HFF-Myc (cell line): Measurements from ENCODE around the gene NINJ2.
"Not testable (repeated sequence)": the region's sequence is repeated elsewhere in the genome, so short reads cannot be mapped to it uniquely, and the experiment has no call there.

Experiments used
- DNase-seq: peaks from one replicate; pipeline ENCODE4 v3.0.0-alpha.2; 2011; ENCODE audit warnings: low read depth; ENCODE audit errors: extremely low read depth
- H3K4me3 ChIP-seq: replicated peaks from 2 replicates; pipeline ENCODE4 v1.5.1; 2011; ENCODE audit warnings: low read depth, mild to moderate bottlenecking, control low read depth, low read length
- TF ChIP-seq, protein P1 (sequence below): IDR thresholded peaks from 2 replicates; pipeline ENCODE4 v1.5.1; 2012; ENCODE audit warnings: mild to moderate bottlenecking, low read depth, low read length, control low read depth; ENCODE audit errors: missing control alignments

NINJ2 gene

DNA sequence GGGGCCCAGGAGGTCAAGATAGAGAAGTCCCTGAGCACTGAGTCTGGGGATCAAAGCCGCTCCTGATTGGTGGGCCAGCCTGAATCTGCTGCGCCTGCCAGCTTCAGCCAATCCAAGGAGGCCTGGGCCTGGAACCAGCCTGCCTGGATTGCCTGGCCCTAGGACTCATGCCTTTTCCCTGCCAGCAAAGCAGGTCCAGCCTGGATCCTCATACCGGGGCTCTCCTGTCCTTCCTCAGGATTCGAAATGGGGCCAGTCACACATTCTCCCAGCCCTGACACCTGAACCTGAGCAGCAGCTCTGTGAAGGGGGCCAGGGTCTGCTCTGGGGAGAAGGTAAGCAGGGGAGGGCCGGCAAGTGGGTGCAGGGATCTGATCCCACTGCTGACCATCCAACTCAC, 81.9 kb downstream of the NINJ2 start:
- no peak overlapping the region for H3K4me3 ChIP-seq
- TF ChIP-seq, protein P1, sequence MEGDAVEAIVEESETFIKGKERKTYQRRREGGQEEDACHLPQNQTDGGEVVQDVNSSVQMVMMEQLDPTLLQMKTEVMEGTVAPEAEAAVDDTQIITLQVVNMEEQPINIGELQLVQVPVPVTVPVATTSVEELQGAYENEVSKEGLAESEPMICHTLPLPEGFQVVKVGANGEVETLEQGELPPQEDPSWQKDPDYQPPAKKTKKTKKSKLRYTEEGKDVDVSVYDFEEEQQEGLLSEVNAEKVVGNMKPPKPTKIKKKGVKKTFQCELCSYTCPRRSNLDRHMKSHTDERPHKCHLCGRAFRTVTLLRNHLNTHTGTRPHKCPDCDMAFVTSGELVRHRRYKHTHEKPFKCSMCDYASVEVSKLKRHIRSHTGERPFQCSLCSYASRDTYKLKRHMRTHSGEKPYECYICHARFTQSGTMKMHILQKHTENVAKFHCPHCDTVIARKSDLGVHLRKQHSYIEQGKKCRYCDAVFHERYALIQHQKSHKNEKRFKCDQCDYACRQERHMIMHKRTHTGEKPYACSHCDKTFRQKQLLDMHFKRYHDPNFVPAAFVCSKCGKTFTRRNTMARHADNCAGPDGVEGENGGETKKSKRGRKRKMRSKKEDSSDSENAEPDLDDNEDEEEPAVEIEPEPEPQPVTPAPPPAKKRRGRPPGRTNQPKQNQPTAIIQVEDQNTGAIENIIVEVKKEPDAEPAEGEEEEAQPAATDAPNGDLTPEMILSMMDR, result no peak
- no peak for DNase-seq

DNA sequence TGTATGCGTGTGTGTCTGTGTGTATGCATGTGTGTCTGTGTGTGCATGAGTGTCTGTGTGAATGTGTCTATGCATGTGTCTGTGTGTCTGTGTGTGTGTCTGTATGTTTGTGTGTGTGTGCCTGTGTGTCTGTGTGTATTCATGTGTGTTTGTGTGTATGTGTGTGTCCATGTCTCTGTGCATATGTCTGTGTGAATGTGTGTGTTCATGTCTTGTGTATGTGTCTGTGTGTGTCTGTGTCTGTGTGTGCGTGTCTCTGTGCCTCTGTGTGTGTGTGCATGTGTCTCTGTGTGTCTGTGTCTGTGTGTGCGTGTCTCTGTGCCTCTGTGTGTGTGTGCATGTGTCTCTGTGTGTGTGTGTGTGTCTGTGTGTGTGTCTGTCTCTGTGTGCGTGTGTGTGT, 82.4 kb downstream of the NINJ2 start:
- DNase-seq, result no peak
- no peak overlapping the region for H3K4me3 ChIP-seq
- TF ChIP-seq, protein P1, result no peak

DNA sequence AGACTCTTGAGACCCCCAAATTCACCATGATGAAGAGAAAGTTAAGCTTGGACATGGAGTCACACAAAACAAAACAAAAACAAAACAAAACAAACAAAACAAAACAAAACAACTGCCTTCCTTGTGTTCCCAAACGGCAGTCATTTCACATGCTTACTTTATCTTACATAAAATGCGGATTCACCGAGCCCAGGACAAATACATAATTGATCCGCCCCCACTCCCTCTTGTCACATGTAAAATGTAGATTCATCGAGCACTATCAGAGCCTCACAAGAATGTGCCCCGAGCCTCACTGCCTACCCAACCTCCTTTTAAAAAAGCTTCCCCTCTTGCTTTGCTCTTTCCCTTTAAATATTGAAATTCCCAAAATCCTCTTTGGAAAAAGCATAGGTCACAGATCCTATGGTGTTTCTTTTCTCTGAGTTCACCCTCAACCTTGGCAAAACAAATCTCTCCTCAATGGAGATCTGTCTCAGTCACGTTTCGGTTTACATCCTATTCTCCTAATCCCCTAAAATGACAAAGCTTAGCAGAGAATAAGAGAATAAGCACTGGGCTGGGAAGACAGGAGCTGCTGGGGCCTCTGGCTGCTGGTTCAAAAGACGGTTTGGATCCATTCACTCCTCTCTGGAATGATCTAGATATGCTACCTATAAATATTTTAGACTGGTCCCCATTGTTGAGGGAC, 83.7 kb downstream of the NINJ2 start:
- H3K4me3 ChIP-seq, result no peak overlapping the region
- no peak for DNase-seq

DNA sequence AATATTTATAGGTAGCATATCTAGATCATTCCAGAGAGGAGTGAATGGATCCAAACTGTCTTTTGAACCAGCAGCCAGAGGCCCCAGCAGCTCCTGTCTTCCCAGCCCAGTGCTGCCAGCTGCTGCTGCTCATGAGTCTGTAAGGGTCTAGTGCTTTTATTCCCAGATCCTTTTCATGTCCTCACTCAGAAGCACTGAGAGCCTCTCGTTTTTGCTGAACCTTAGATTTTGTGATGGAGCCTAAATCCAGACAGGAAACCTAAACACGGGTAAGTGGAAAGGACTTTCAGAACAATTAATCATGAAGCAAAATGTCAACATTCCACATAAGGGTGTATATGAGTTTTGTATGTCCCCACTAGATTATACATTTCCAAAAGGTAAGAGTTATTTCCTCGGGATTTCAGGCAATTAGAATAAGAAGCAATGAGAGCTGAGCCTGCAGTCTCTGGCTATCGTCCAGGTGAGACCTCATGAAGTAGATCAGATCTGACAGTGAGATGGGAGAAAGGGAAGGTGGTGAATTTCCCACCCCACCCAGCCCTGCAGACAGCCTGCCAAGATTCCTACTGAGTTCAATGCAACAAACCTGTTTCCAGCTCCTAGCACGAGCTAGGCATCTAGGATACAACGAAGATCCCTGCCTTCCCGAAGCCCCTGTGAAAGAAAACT, 84.4 kb downstream of the NINJ2 start:
- no peak overlapping the region for H3K4me3 ChIP-seq
- DNase-seq, result no peak
- TF ChIP-seq, protein P1, result no peak

More for the DNA sequence above, 83.7 kb downstream of the NINJ2 start:
- TF ChIP-seq, protein P1, result no peak

DNA sequence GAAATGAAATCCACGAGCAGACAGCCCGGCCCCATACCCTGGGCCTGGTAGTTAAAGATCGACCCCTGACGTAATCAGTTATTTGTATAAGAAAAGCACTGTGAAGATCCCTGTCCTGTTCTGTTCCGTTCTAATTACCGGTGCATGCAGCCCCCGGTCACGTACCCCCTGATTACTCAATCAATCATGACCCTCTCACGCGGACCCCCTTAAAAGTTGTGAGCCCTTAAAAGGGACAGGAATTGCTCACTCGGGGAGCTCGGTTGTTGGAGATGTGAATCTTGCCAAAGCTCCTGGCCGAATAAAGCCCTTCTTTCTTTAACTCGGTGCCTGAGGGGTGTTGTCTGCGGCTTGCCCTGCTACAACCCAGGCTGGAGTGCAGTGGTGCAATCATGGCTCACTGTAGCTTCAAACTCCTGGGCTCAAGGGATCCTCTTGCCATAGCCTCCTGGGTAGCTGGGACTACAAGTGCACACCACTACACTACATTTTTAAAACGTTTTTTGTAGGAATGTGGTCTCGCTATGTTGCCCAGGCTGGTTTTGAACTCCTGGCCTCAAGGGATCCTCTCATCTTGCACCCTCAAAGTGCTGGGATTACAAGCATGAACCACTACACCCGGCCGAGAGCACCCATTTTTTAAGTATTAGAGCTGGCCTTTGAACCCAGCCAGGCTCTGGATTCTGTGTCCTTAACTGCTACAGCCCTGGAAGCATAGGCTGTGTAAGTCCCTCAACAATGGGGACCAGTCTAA, 85.1 kb downstream of the NINJ2 start:
- H3K4me3 ChIP-seq, DNase-seq: not testable (repeated sequence)

DNA sequence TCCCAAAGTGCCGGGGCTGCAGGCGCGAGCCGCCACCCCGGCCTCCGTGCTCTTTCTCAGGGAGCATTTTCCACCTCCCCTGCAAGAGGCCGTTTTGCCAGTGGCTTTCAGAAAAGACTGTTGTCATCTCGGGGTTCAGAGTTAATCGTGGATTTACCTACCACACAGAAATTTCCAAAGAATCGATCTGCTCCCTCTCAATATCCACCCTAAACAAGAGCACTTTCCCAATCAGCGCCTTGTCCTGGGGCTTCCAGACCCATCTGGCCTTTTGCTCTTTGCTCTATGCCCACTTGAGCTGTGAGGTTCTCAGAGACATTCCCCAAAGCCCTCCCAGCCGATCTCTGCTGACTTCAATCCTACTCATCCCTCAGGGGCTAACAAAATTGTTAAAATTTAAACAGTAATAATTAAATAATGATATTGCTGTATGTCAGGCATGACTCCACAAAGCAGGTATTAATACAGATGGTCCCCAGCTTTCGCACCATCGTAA, 86.6 kb downstream of the NINJ2 start:
- H3K4me3 ChIP-seq, result no peak overlapping the region
- TF ChIP-seq, protein P1, result no peak
- DNase-seq, result no peak
